Amygdala (tissue), 56 donors: ENCODE results near the gene FNIP2.
"Not testable (repeated sequence)": the region's sequence is repeated elsewhere in the genome, so short reads cannot be mapped to it uniquely, and the experiment has no call there.

Source experiments
- DNase-seq, 56 donors: peaks; one replicate each; lab custom pipeline; 2025; lab: John Stamatoyannopoulos, UW

FNIP2 gene

GRCh38 chr4:158768555-158769174 is at the start of gene FNIP2:
TSS of gene FNIP2 (plus strand) at chr4:158769026. CDS start at chr4:158769213, 187 bp downstream.
- peak; percentile 15 to 92 (median 74) for DNase-seq

- no peak for DNase-seq
Measured at GRCh38 chr4:158721680-158722079, 47.1 kb upstream of the FNIP2 start.

GRCh38 chr4:158722291-158722916 is 46.4 kb upstream of the FNIP2 start:
- peak in 24 of 56 donors; percentile 0 to 54 (median 14) for DNase-seq

- peak; percentile 10 to 88 (median 72) for DNase-seq
Measured at GRCh38 chr4:158722917-158723793, 45.7 kb upstream of the FNIP2 start, which contains the start of gene PPID. TSS of gene PPID (minus strand) at chr4:158723396. CDS start at chr4:158723288, 108 bp downstream.

GRCh38 chr4:158724637-158725036 is 44.2 kb upstream of the FNIP2 start:
- DNase-seq, result no peak

GRCh38 chr4:158726633-158727032 is 42.2 kb upstream of the FNIP2 start:
- no peak for DNase-seq

GRCh38 chr4:158728236-158728635 is 40.6 kb upstream of the FNIP2 start:
- no peak for DNase-seq

GRCh38 chr4:158729716-158730559 is 38.9 kb upstream of the FNIP2 start:
- peak in 52 of 56 donors; percentile 2 to 86 (median 37) for DNase-seq

GRCh38 chr4:158738866-158739265 is 30.0 kb upstream of the FNIP2 start:
- no peak for DNase-seq

- no peak for DNase-seq
Measured at GRCh38 chr4:158739600-158739999, 29.2 kb upstream of the FNIP2 start.

GRCh38 chr4:158741326-158742021 is 27.4 kb upstream of the FNIP2 start:
- no peak for DNase-seq

- DNase-seq, result not testable (repeated sequence)
Measured at GRCh38 chr4:158746537-158746936, 22.3 kb upstream of the FNIP2 start.

GRCh38 chr4:158750379-158750778 is 18.4 kb upstream of the FNIP2 start:
- DNase-seq, result no peak

GRCh38 chr4:158754385-158755180 is 14.2 kb upstream of the FNIP2 start:
- DNase-seq, result no peak

- DNase-seq, result not testable (repeated sequence)
Measured at GRCh38 chr4:158755819-158756218, 13.0 kb upstream of the FNIP2 start.

GRCh38 chr4:158756588-158756987 is 12.2 kb upstream of the FNIP2 start:
- DNase-seq, result no peak

- DNase-seq, result no peak
Measured at GRCh38 chr4:158758142-158758541, 10.7 kb upstream of the FNIP2 start.

GRCh38 chr4:158758703-158759102 is 10.1 kb upstream of the FNIP2 start:
- DNase-seq, result no peak

- not testable (repeated sequence) for DNase-seq
Measured at GRCh38 chr4:158759539-158759938, 9.3 kb upstream of the FNIP2 start.
